Pulmonary artery endothelial cell (primary cell): ENCODE data around the gene USF1. TPM values are rescaled to one million over a fixed set of nuclear protein-coding genes. Genes with fewer than 3 reads are reported as not detected.
"Not testable (repeated sequence)": the region's sequence is repeated elsewhere in the genome, so short reads cannot be mapped to it uniquely, and the experiment has no call there.

Source experiments
- DNase-seq: peaks from one replicate; pipeline ENCODE4 v3.0.0-alpha.2; 2011; ENCODE audit warnings: low read depth, low spot score
- total RNA-seq: library from RNA; depleted of rRNA; stranded (reverse); fragments of >200 nt; gene quantifications from 2 replicates; pipeline ENCODE4 v1.2.3, GENCODE V29; 2014

USF1 gene
- total RNA-seq, 1 donor from 2014 or later, result 95.7 TPM

- DNase-seq, result no peak
These were observed 3.4 kb upstream of the USF1 start for GRCh38 chr1:161048949-161049722.

DNA sequence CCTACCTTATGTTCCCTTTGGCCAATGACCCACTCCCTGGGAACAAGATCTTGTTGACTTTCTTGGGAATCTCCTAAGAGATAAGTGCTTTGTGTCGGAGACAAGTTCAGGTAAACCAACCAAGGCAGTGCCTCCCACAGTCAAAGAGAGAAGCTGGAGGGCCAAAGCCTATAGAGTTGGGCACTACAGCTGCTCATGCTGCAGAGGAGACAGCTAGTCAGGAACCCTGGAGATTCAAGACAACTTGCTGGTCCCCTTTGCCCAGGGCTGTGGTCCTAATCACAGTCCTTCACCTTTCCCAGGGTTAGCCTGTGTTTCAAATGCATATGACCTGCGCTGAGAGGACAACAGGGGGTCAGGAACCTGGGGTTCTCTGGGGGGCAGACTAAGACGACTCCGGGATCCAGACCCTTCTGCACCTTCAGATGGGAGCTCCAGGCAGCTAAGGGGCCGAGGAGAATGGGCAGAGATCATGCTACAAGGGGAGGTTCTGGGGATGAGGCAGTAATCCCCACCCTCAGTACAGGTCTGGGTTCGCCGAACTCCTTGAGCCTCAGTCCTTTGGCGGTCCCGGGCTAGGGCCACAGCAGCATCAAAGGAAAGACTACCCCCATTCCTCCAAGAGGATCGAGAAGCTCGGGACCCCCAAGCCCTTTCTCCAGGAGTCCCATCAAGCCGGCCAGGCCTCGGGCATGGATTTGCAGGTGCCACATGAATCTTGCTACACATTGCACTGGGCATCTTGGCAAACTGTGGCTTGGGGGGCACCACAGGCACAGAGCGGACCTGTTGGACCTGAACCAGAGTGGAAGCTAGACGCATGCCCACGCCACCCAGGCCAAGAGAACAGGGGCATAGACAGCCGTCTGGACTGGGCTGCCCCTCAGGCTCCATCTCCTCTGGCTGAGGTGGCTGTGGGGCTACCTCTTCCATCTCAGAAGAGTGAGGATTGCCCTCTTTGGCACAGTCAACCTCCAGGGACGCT is 2.0 kb upstream of the USF1 start:
- no peak for DNase-seq

GRCh38 chr1:161046605-161047228 is 940 bp upstream of the USF1 start:
- no peak for DNase-seq

GRCh38 chr1:161044908-161045735 is 655 bp downstream of the USF1 start:
- DNase-seq, result no peak

DNA sequence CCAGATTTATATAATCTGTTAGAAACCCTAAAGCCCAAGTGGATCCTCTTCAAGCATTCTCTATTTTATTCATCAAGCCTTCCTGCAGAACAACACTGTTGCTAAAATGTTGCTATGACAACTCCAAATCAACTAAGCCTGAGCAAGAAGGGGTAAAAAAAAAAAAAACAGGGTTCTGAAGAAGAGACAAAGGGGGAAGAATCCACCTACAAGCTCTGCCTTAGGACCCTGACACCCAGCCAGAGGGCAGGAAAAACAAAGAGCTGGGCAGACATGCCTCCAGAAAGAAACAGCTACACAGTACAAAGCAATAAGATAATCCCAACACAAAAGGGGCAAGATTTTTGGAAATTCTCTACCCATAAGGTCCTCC is 1.3 kb downstream of the USF1 start:
- no peak for DNase-seq

GRCh38 chr1:161039546-161039945 is 6.2 kb downstream of the USF1 start:
- DNase-seq, result no peak

GRCh38 chr1:161039154-161039545 is 6.6 kb downstream of the USF1 start:
- no peak for DNase-seq

DNA sequence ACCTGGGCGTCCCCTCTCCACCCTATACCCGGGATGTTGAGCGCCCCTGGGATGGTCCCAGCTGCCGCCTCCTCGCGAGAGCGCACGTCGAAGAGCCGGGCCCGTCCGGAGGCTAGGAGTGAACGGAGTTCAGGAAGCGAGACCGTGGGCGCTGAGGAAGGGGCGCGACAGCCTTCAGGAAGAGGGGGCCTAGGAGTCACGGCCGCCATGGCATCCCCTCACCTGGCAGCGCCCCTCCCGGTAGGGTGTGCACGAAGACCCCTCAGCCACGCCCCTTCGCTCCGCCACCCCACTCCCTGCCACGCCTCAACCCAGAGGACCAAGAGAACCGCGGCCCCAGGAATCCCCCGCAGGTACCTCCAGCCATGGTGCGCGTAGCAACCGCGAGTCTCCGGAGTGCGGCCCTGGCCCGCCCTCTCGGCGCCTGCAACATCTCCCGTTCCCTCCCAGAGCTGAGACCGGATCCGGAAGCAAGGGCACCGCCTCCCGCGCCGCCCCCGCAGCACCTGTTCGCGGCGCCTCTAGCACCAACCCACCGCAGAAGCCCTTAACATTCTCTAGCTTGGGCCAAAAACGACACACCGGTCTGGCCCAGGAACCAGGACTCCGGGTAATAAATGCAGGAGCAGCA is 7.1 kb downstream of the USF1 start, which contains the start of gene TSTD1:
TSS of gene TSTD1 (minus strand) at position 442 of the 631 bp plus-strand sequence. CDS start at position 367, 75 bp downstream.
- no peak for DNase-seq

DNA sequence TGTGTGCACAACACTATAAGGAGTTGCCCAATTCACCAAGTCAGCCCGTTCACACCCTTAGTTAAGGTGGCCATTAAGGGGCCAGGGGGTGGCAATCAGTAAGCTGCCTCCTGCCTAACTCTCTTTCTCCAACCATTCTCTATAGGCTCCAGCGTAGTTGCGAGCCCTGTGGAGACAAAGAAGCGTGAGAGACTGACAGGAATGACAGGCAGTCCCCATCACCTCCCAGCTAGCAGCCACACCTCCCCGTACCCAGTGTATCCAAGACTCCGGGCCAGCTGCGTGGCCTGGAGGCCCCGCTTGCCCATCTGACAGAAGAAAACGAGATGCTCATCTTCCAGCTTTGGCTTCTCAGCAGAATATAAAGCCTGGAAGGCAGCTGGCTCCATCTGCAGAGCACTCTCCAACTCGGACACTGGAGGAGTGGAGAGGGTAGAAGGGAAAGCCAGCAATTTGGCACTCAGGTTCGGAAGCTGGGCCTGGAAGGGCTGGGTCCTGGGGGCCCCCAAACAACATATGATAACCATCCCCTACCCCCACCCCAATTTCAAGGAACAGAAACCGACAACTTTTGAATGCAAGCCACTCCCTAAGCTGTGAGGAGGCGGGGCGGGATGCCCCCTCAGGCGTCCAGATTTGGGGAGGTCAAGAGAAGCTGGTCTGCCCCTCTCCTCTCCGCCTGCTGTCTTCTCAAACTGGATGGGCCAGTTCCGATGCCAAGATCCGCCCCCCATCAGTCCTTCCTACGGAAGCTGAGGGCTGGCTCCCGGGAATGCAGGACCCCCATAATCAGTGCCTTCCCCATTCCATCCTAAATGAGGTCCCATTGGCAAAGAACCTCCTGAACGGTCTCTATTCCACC is 7.9 kb downstream of the USF1 start:
- DNase-seq, result no peak

GRCh38 chr1:161033751-161034150 is 12.0 kb downstream of the USF1 start:
- DNase-seq, result no peak

DNA sequence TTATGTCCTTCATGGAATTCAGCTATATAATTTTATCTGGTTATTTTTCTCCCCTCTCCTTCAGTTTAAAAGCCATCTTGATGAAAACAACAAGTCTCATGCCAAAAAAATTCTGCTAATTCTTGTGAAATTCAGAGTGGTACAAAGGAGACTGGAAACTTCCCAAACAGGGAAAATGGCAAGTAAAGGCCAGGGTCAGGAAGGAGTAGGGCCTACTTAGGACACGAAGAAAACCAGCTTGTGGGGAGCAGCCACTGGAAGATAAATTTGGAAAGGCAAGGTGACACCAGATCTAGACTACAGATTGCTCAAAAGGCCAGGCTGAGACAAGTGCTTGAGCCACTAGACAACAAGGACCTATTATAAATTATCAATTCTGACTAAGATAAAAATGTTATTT is 13.4 kb downstream of the USF1 start:
- no peak for DNase-seq

DNA sequence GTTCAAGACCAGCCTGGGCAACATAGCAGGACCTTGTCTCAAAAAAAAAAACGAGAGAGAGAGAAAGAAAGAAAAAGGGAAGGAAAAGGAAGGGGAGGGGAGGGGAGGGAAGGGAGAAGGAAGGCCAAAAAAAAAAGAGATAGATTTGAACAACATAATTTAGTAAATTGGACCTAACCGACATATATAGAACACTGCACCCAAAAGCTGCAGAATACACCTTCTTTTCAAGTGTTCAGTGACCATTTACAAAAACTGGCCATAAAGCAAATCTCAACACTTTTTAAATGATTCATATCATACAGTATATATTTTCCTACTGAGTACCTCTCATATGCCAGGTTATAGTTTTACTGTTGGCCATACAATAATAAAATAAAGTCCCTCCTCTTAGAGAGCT is 13.9 kb downstream of the USF1 start:
- DNase-seq, result no peak

DNA sequence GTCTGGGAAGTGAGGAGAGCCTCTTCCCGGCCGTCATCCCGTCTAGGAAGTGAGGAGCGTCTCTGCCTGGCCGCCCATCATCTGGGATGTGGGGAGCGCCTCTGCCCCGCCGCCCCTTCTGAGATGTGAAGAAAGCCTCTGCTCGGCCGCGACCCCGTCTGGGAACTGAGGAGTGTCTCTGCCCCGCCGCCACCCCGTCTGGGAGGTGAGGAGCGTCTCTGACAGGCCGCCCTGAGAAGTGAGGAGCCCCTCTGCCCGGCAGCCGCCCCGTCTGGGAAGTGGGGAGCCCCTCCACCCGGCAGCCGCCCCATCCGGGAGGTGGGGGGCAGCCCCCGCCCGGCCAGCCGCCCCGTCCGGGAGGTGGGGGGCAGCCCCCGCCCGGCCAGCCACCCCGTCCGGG is 16.3 kb downstream of the USF1 start:
- not testable (repeated sequence) for DNase-seq

DNA sequence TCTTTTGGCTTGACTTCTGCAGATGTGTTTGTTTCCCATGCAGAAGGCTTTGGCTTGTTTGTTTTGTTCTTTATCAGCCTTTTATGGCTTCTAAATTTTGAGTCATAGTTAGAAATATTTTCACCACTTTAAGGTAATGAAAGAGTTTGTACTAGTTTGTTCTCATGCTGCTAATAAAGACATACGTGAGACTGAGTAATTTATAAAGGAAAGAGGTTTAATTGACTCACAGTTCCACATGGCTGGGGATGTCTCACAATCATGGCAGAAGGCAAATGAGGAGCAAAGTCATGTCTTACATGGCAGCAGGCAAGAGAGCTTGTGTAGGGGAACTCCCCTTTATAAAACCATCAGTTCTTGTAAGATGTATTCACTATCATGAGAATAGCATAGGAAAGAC is 18.8 kb downstream of the USF1 start:
- DNase-seq, result not testable (repeated sequence)

- not testable (repeated sequence) for DNase-seq
These were observed 23.3 kb downstream of the USF1 start for GRCh38 chr1:161022432-161022831.

GRCh38 chr1:161021970-161022353 is 23.8 kb downstream of the USF1 start:
- no peak for DNase-seq

DNA sequence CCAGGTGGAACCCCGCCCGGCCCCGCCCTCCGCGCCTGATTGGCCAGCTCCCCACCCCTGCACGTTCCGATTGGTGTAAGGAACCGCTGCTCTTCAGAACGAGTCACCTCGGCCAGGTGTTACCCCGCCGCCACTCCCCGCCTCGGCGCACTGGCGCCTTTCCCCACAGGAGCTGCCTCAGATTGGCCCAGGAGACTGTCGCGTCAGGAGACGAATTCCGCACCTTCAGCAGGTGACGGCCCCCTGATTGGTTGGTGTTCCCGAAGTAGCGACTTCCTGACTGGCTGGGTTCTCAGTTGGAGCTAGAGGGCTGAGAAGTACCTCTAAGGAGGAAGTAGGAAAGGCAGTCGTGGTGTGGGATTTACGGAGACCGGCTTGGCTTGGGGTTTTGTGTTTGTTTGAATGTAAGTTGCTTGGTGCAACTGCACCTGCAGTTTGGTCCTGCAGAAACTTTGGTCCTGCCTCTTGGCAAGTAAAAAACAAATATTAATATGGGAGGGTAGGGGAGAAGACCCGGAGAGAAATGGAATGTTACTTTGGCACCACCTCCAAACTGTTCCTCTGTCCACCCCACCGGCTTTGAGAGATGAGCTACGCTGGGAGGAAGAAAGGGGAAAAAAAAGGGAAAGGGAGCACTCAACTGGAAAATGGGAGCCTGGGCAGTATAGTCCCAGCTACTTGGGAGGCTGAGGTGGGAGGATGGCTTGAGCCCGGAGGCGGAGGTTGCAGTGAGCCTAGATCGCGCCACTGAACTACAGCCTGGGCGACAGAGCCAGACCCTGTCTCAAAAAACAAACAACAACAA is 24.4 kb downstream of the USF1 start:
- no peak for DNase-seq

DNA sequence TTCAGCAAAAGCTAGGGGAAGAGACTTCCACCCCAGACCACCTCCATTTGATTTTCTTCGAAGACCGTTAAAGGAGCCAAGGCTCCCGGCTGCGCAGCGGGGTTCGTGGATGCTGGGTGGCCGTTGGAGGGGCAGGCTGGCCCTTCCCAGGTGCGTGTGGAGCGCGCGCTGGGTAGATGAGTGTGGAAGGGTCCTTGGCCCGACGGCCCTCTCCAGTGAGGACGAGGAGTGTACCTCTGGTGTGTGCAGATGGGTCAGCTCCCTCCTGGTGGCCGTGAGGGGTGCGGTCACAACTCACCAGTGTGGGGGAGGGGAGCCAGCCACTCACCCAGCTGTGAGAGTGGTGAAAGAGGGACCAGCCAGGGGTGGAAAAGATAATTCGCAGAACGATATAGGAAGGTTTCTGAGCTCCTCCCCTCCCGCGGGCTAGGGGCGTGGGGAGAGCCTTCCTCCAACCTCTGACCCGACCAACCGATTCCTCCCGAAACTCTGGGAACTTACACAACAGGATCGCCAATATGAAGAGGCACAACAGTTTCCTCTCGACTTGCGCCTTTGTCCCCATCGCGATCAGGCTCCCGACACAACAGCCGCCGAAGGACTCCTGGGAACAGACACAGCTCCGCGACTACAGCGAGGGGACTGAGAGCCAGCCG is 25.1 kb downstream of the USF1 start, which contains the start of gene F11R:
TSS of gene F11R (minus strand) at position 644 of the 656 bp plus-strand sequence. CDS start at position 565, 79 bp downstream.
- no peak for DNase-seq
